ENCODE results near the gene CT45A9.
"Not testable (repeated sequence)": the region's sequence is repeated elsewhere in the genome, so short reads cannot be mapped to it uniquely, and the experiment has no call there.

Gene CT45A9

DNA sequence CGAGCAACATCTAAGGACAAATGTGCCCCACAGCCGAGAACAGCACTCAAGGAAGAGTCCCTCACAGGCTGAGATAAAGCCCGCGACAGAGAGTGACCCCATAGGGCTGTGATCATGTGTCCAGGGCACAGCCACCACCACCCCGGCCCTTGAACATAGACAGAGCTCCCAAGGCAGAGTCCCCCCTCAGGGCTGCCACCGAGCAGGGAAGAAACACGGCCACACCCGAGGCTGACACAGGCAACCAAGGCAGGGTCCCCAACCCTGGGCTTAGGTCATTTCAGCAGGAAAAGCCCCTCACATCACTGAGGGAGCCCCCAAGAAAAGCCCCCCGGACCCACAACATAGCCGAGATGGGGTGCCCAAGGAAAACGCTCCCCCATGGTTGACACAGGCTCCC lies 21.2 kb upstream of the CT45A9 start:
- TF ChIP-seq, protein P1, sequence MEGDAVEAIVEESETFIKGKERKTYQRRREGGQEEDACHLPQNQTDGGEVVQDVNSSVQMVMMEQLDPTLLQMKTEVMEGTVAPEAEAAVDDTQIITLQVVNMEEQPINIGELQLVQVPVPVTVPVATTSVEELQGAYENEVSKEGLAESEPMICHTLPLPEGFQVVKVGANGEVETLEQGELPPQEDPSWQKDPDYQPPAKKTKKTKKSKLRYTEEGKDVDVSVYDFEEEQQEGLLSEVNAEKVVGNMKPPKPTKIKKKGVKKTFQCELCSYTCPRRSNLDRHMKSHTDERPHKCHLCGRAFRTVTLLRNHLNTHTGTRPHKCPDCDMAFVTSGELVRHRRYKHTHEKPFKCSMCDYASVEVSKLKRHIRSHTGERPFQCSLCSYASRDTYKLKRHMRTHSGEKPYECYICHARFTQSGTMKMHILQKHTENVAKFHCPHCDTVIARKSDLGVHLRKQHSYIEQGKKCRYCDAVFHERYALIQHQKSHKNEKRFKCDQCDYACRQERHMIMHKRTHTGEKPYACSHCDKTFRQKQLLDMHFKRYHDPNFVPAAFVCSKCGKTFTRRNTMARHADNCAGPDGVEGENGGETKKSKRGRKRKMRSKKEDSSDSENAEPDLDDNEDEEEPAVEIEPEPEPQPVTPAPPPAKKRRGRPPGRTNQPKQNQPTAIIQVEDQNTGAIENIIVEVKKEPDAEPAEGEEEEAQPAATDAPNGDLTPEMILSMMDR (IDR thresholded peaks at IDR 0.05; ENCODE audit: low read depth, low read length): no peak
- Histone ChIP-seq H3K9me3 (ENCODE audit: insufficient read depth, low read length) (no peaks in the 10 kb centered on the region), H3K4me1 (ENCODE audit: low read length) (no peaks in the 10 kb centered on the region), H4K20me1 (ENCODE audit: insufficient read depth, low read length) (no peaks in the 10 kb centered on the region), H3K27me3 (ENCODE audit: low read depth, low read length) (no peaks in the 10 kb centered on the region), H3K9ac (ENCODE audit: low read length) (no peak overlapping the region), H3K36me3 (replicated peaks; ENCODE audit: low read depth, low read length) (no peaks in the 10 kb centered on the region), H3K79me2 (ENCODE audit: low read length) (peaks cover 4% of the 10 kb centered on the region), H3K4me3 (ENCODE audit: low read length) (no peak overlapping the region), H3K27ac (ENCODE audit: low read length) (no peak overlapping the region), H3K4me2 (ENCODE audit: low read length) (no peak overlapping the region), H2AFZ (ENCODE audit: low read depth, low read length) (no peak overlapping the region)

DNA sequence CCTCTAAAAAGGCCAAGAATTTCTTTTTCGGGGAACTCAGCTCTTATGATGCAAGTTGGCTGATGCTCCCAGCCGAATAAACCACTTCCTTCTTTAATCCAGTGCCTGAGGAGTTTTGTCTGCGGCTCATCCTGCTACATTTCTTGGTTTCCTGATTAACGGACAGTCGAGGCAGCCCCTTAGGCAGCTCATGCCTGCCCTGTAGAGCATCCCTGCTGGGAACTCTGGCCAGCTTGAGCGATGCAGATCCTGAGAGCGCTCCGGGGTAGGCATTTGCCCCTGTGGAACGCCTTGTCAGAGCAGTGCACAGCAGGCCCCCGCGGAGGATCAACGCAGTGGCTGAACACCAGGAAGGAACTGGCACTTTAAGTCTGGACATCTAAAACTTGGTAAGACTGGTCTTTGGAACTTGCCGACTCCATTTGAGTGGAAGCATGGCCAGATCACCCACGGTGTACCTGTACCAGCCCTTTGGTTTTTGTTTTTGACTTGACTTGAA lies 18.5 kb upstream of the CT45A9 start:
- H3K9ac ChIP-seq (ENCODE audit: low read length): no peak overlapping the region

DNA sequence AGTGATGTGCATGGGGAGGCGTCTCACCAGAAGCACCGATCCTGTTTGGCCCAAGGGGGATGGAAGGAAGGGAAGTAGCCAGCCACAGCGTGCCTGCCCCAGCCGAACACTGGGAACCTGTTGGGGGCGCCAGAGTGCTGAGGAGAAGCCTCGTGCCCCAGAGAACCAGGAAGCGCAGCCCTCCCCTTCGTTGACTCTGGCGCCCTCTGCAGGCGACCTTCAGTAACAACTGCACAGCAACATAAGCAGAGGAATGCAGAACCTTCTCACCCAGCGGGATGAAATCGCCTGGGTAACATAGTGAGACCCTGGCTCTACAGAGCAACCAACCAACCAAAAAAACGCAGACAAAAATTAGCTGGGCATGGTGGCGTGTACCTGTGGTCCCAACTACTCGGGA lies 17.4 kb upstream of the CT45A9 start:
- peaks cover 12% of the 10 kb centered on the region for H3K79me2 ChIP-seq (ENCODE audit: low read length)
- not testable (repeated sequence) for H3K36me3 ChIP-seq (replicated peaks; ENCODE audit: low read depth, low read length)

More for the DNA sequence above, 18.5 kb upstream of the CT45A9 start:
- no peak overlapping the region for H2AFZ ChIP-seq (ENCODE audit: low read depth, low read length)
- peaks cover 12% of the 10 kb centered on the region for H3K79me2 ChIP-seq (ENCODE audit: low read length)
- no peaks in the 10 kb centered on the region for H3K36me3 ChIP-seq (replicated peaks; ENCODE audit: low read depth, low read length)
- no peaks in the 10 kb centered on the region for H3K4me1 ChIP-seq (ENCODE audit: low read length)
- no peak for TF ChIP-seq EZH2phosphoT487 (IDR thresholded peaks at IDR 0.05; ENCODE audit: low read depth)
- TF ChIP-seq, protein P1 (IDR thresholded peaks at IDR 0.05; ENCODE audit: low read depth, low read length): no peak
- no peak overlapping the region for H3K27ac ChIP-seq (ENCODE audit: low read length)
- H3K4me3 ChIP-seq (ENCODE audit: low read length): no peak overlapping the region
- H3K9me3 ChIP-seq (ENCODE audit: insufficient read depth, low read length): no peaks in the 10 kb centered on the region
- no peaks in the 10 kb centered on the region for H4K20me1 ChIP-seq (ENCODE audit: insufficient read depth, low read length)
- no peaks in the 10 kb centered on the region for H3K27me3 ChIP-seq (ENCODE audit: low read depth, low read length)
- H3K4me2 ChIP-seq (ENCODE audit: low read length): no peak overlapping the region

DNA sequence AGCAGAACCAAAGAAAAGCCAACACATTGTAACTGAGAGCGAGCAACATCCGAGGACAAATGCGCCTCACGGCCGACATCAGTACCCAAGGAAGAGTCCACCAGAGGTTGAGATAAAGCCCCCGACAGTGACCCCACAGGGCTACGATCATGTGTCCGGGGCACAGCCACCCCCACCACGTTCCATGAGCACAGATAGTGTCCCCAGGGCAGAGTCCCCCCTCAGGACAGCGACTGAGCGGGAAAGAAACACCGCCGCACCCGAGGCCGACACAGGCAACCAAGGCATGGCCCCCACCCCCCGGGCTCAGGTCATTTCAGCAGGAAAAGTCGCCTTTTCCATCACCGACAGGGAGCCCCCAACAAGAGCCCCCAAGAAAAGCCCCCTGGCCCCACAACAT lies 16.6 kb upstream of the CT45A9 start:
- not testable (repeated sequence) for H2AFZ ChIP-seq (ENCODE audit: low read depth, low read length); H3K27me3 ChIP-seq (ENCODE audit: low read depth, low read length); H3K36me3 ChIP-seq (replicated peaks; ENCODE audit: low read depth, low read length); H3K4me1 ChIP-seq (ENCODE audit: low read length); H3K9me3 ChIP-seq (ENCODE audit: insufficient read depth, low read length); H4K20me1 ChIP-seq (ENCODE audit: insufficient read depth, low read length)
- peaks cover 12% of the 10 kb centered on the region for H3K79me2 ChIP-seq (ENCODE audit: low read length)
- H3K4me2 ChIP-seq (ENCODE audit: low read length): peak overlapping the region; percentile 47
- H3K27ac ChIP-seq (ENCODE audit: low read length): peak overlapping the region; percentile 59
- peak overlapping the region; percentile 70 for H3K4me3 ChIP-seq (ENCODE audit: low read length)
- H3K9ac ChIP-seq (ENCODE audit: low read length): peak overlapping the region; percentile 74

More for the DNA sequence above, 17.4 kb upstream of the CT45A9 start:
- peak overlapping the region; percentile 39; the same call in 1 of the 2 replicates for H3K9ac ChIP-seq (ENCODE audit: low read length)
- H3K4me1 ChIP-seq (ENCODE audit: low read length); H3K9me3 ChIP-seq (ENCODE audit: insufficient read depth, low read length); H3K27me3 ChIP-seq (ENCODE audit: low read depth, low read length); H3K27ac ChIP-seq (ENCODE audit: low read length); H2AFZ ChIP-seq (ENCODE audit: low read depth, low read length); H4K20me1 ChIP-seq (ENCODE audit: insufficient read depth, low read length): not testable (repeated sequence)
- TF ChIP-seq, protein P1 (IDR thresholded peaks at IDR 0.05; ENCODE audit: low read depth, low read length): peak; percentile 39
- peak overlapping the region; percentile 67 for H3K4me2 ChIP-seq (ENCODE audit: low read length)
- peak overlapping the region; percentile 71 for H3K4me3 ChIP-seq (ENCODE audit: low read length)

DNA sequence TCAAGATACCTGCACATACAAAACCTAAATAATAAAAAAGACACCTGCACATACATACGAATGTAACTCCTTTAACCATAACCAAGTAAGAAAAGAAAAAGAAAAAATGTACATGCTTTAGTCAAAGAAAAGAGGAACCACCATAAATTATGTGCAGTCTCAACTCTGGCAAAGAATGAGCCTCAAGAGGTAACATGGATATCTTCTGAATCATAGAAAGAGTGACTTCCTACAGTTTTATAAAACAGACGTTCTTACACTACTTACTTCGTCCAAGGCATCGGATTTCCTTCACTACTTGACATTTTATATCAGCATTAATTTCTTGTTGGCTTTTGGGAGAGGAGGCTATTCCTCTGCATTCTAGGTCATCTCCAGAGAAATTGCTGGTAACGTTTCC lies 11.1 kb upstream of the CT45A9 start:
- H3K27me3 ChIP-seq (ENCODE audit: low read depth, low read length); H2AFZ ChIP-seq (ENCODE audit: low read depth, low read length); H4K20me1 ChIP-seq (ENCODE audit: insufficient read depth, low read length); H3K9ac ChIP-seq (ENCODE audit: low read length); H3K4me1 ChIP-seq (ENCODE audit: low read length); H3K36me3 ChIP-seq (replicated peaks; ENCODE audit: low read depth, low read length); H3K9me3 ChIP-seq (ENCODE audit: insufficient read depth, low read length); H3K27ac ChIP-seq (ENCODE audit: low read length); H3K4me2 ChIP-seq (ENCODE audit: low read length); H3K4me3 ChIP-seq (ENCODE audit: low read length); H3K79me2 ChIP-seq (ENCODE audit: low read length): not testable (repeated sequence)

DNA sequence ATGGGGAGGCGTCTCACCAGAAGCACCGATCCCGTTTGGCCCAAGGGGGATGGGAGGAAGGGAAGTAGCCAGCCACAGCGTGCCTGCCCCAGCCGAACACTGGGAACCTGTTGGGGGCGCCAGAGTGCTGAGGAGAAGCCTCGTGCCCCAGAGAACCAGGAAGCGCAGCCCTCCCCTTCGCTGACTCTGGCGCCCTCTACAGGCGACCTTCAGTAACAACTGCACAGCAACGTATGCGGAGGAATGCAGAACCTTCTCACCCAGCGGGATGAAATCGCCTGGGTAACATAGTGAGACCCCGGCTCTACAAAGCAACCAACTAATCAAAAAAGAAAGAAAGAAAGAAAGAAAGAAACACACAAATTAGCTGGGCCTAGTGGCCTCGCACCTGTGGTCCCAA lies 17.2 kb downstream of the CT45A9 start, which contains the start of gene CT45A8:
Gene CT45A8, minus strand, starts transcription at position 101 of the 400 bp plus-strand sequence. CDS start 3,755 bp downstream, outside the sequence.
- not testable (repeated sequence) for H3K9me3 ChIP-seq (ENCODE audit: insufficient read depth, low read length); H3K4me1 ChIP-seq (ENCODE audit: low read length); H3K27ac ChIP-seq (ENCODE audit: low read length); H4K20me1 ChIP-seq (ENCODE audit: insufficient read depth, low read length); H3K27me3 ChIP-seq (ENCODE audit: low read depth, low read length); H3K79me2 ChIP-seq (ENCODE audit: low read length); H2AFZ ChIP-seq (ENCODE audit: low read depth, low read length); H3K9ac ChIP-seq (ENCODE audit: low read length); H3K4me2 ChIP-seq (ENCODE audit: low read length); H3K4me3 ChIP-seq (ENCODE audit: low read length); H3K36me3 ChIP-seq (replicated peaks; ENCODE audit: low read depth, low read length)

DNA sequence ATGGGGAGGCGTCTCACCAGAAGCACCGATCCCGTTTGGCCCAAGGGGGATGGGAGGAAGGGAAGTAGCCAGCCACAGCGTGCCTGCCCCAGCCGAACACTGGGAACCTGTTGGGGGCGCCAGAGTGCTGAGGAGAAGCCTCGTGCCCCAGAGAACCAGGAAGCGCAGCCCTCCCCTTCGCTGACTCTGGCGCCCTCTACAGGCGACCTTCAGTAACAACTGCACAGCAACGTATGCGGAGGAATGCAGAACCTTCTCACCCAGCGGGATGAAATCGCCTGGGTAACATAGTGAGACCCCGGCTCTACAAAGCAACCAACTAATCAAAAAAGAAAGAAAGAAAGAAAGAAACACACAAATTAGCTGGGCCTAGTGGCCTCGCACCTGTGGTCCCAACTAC lies 34.4 kb downstream of the CT45A9 start, which contains the start of gene CT45A7:
Gene CT45A7, minus strand, starts transcription at position 101 of the 400 bp plus-strand sequence. CDS start 3,747 bp downstream, outside the sequence.
- H3K79me2 ChIP-seq (ENCODE audit: low read length); H3K4me3 ChIP-seq (ENCODE audit: low read length); H2AFZ ChIP-seq (ENCODE audit: low read depth, low read length); H3K9me3 ChIP-seq (ENCODE audit: insufficient read depth, low read length); H3K27me3 ChIP-seq (ENCODE audit: low read depth, low read length); H3K27ac ChIP-seq (ENCODE audit: low read length); H4K20me1 ChIP-seq (ENCODE audit: insufficient read depth, low read length); H3K36me3 ChIP-seq (replicated peaks; ENCODE audit: low read depth, low read length); H3K4me1 ChIP-seq (ENCODE audit: low read length); H3K9ac ChIP-seq (ENCODE audit: low read length); H3K4me2 ChIP-seq (ENCODE audit: low read length): not testable (repeated sequence)

Measured in OCI-LY3 (cell line).